HG03039 (cell line): ENCODE data around the gene AATF.

ENCODE experiments used
- ATAC-seq: cut with Tn5 transposase; IDR thresholded peaks from one replicate; pipeline ENCODE4 v1.9.1; 2021; ENCODE audit warnings: mild to moderate bottlenecking, moderate library complexity; ENCODE audit not compliant: unreplicated experiment

AATF gene

DNA sequence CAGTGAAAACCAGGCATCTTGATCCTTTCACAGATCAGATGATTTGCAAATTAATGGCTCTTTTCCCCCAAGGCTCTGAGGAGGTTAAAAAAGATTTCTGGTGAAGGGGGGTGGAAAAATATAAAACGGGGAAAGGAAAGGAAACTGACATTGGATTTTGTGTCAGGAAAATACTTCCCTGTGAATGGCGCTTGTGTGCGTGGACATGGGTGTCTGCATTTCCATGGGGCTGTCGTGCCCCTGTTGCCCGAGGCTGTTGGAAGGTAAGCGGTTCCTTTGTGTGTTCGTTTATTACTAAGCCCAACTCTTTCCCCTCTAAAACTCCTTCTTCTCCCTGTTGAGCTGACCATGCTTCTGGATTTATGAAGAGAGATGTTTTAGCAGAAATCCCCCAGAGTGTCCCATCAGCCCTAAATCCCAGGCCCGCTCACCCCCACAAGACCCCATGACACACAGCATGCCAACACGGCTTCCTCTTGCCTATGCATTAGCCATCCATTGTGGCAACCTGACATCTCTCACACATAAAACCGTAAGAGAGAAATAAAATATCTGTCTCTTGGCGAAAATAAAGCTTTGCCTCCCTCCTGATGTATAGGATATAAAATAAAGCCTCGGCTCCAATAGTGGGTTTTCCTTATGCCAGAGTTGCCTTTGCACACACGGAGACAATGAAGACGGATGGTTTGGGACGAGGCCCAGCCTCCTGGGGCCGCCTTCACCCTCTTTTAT is 18.7 kb upstream of the AATF start:
- ATAC-seq = no peak

DNA sequence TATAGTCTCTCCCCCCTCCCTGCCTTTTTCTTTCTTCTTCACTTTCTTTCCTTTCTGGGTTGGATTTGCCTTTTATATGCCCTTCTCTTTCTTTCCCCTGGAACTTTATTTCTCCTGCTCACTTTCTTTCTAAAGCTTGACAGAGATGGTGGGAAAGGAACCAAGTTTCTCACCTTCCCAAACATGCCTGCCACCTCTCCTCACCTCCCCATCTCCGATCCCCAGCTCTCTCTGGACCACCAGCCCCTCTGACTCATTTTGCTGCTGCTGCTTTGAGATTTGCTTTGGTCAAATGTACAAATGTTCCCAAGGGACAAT is 18.2 kb upstream of the AATF start:
- no peak for ATAC-seq

DNA sequence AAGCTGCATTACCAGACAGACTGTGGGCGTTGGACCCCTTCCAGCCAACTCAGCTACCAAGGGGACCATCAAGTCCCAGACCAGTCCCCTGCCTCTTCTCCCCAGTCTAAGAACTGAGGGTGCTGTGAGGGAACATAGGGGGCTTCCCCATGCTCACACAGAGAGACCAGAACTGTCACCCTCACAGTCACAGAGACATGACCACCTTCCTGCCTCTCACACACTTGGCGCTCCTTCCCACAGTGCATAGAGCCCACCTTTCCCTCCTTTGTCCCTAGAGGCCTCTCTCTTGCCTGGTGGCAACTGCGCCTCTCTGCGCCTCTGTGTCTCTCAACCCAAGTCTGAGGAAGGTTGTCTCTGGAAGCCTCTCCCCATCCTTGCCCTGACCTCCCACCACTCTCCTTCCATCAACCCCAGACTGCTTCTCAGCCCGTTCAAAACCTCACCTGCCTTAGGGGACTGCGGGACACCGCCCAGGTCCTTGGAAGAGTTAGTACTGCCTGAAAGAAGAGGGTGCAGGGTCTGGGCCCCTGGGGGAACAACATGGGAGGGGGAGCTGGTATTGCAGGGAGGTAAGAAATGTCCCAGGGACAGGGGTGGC is 17.6 kb upstream of the AATF start:
- ATAC-seq = no peak

DNA sequence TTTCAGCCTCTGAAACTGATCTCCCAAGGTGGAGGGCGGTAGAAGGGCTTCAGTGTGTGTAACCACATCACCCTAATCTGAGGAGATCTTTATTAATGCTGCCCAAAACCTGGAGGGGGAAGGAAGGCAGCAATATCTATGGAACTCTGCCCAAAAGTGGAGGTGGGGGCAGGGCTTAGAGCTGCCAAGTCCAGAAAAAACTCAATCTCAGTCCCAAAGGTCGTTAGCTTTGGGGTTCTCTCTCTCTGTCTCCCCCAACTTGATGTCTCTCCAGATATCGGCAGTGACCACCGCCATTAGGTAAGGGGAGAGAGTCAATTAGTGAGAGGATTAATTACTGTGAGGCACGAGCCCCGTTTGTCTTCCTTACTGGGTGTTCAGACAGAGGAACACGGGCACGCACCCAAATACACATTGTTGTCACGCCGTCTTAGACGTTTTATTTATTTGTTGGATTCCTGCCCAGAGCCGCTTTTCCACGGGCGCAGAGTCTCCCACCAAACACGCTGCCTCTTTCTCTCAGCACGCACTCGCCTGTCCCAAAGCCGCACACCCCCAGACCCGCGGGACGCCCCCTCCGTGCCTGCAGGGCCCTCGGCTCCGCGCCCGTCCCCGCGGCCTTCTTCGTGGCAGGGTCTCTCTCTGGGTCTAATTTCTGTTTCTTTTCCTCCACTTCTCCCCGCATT is 16.9 kb upstream of the AATF start:
- no peak for ATAC-seq

DNA sequence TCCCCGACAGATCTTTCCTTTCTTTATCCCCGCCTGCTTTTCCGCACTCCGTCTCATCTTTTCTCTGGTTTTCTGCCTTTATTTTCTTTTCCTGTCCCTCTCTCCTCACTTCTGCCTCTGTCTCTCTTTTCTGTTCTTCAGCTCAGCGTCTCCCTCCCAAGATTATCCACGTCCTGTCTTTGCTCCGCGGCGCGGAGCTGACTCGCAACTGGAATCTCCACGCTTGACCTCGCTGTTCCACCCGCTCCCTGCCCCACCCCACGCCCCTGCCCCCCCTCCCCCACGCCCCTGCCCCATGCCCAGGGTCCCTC is 16.4 kb upstream of the AATF start:
- ATAC-seq = no peak

DNA sequence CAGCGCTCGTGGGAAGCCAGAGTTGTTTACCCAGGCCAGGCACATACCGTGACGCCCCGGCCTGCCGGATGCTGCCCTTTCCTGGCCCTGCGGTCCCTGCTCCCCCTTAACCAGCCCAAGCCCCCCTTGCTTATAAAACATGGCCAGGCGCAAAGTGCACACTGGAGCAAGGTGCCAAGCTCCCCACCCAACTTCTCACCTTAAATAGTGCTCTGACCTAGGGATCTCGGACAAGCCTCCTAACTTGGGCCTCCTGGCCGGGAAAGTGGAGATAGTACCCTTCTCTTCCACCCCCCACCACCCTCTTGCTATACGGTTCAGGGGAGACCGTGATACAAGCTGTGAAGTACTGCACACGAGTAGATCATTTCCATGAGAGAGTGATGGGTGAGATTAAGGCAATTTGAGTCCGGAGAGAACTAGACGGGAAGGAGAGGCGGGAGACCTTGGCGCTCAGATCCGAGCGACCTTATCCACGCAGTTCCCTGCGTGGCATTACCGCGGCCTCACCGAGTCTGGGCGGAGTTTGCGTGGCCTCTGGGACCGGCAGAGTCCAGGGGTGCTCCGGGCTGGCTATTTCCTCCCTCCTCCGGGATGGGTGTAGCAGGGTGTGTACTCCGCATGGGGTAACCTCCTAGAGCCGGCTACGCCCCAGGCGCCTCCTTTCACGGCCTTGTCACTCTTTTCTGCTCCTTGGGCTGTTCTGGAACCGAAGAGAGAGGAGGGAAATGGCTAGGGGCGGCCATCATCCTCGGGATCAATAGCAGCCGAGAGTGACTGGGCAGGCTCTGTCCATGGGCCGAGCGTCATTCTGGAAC is 15.9 kb upstream of the AATF start:
- ATAC-seq = no peak

DNA sequence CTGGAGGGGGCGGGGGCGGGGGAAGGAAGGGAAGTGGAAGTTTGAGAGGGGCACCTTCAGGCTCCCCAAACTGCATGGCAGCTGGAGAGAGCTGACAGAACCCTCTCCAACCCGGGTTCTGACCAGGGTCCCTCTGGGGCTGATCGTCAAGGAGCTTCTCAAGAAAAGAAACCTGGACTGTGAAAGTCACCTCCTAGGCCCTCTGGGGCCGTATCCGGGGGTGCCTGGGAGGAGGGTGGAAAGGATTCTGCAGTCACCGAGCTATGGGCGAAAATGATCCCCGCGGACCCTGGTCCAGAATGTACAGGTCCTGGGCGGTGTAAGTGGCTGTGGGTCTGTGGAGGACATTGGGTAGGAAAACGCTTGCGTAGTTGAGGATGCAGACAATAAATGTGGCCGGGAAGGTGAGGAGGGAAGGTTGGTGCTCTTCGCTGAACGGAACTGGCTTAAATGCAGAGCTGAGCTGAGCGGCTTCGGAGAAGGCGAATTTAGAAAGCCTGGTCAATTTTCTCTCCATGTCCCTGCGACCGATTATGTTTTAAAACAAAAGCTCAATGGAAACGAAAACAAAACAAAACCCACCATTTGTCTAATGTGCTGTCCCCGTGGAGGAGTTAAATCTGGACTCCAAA is 15.1 kb upstream of the AATF start:
- no peak for ATAC-seq

DNA sequence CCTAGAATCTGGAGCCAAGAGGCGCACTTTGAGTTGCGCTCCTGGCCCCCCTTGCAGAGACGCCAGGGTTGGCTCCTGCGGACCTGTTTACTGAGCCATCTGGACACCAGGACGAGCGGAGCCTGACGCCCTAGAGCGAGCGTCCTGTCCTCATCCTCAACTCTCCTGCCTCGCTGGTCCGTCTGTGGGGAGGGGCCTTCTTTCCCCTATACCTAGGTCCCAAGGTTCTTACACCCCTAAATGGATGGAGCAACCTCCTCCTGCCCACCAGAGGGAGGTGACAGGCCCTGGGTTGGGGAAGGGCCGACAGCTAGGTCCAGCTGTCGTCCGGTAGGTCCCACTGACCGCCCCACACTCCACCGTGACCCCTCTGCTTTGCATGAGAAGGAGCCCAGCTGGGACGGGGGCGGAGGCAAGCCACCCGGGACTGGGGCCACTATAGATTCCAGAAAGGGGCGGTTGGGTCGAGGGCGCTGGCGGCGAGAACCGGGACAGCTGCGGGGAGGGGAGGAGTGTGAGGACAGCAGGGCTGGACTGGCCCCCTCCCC is 14.5 kb upstream of the AATF start:
- no peak for ATAC-seq

DNA sequence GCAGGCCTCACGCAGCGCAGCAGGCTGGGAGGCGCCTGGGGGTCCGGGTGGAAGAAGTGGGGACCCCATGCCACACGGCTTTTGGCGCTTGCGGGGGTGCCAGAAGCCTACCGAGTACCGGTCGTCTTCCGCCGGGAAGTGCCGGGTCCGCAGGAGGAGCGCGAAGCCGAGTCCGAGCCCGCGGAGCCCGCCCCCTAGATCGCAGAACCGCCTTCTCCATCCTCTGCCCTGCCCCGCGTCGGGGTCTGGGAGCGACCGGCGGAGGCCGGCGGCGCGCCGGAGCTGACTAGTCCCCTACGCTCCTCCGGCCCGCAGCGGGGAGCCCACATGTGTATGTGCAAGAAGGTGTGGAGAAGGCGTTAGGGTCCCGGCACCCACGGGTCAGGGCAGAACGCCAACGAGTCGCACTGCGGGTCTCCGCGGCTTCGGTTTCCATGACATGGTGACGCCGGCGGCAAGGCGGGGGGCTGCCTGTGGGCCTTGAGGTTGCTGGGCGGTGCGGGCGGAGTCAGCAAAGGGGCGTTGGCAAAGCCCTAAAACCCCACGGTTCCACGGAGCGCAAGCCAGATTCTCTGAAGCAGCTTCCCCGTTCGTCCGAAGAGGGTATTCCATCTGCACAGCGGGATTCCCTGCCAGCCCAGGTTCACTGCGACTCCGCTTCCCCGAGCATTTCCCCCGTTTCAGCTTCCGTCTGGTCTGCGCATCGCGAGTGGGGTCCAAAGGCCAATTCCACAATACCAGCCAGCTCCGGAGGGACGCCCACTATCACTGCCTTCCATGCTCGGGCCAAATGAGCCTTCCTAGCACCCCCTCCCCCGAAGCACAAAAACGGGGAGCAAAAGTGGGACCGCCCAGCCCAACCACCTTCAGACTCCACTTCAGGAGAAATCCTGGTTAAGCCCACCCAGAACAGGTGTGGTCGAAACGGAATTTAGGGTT is 13.8 kb upstream of the AATF start:
- no peak for ATAC-seq

DNA sequence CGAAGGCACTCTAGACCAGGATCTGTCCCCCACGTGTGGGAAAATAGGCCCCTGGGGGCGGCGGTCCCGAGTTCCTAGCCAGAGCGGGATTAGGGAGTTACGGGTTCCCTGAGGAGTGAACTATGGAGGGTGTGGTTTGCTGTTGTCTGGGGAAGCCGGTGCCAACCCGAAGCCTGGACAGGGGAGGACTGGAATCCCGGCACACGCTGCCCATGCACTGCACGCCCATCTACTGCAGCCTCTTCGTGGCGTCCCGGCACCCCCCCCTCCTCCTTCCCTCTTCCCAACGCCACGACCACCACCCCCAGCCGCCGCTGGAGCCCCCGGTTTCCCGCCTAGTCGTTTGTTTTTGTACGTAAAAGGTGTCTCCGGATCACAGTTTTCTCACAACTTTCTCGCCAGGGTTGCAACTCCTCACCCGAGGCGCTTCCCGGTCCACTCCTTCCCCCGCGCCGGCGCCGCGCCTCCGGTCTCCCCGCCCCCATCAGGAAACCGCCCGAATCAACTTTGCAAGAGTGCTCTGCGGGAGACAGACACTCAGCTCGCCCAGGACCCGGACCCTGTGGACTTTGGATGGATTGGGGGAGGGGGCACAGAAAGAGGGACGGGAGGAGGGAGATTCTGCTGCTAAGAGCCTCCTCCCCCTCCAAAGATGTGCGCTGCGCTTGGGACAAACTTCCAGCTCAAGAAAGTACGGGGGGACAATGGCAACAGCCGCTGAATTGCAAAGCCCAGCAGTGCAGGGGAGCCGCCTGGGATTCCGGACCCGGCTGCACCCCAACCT is 12.9 kb upstream of the AATF start:
- ATAC-seq = no peak

DNA sequence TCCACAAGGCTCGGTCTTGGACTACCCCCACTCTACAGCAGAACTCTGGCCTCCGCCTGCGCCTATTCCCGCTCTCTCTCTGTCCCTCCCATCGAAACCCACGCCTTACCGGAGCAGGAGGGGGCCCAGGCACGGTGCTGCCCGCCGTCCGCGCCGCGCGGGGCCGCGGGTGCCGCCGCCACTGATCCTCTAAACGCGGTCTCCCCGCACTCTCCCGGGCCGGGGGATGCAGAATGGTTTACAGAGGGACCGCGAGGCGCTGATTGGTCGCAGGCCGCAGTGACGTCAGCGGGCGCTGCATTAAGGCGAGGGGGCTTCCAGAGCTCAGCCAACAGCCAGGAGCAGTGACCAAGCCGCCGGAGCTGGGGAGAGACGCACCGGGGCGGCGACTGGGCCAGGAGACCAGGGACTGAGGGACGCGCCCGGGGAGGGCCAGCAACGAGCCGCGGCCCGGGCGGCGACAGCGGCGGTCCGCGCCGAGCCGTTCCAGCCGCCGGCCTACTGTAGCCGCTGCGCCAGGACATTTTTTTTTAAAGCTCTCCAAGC is 12.2 kb upstream of the AATF start:
- no peak for ATAC-seq

DNA sequence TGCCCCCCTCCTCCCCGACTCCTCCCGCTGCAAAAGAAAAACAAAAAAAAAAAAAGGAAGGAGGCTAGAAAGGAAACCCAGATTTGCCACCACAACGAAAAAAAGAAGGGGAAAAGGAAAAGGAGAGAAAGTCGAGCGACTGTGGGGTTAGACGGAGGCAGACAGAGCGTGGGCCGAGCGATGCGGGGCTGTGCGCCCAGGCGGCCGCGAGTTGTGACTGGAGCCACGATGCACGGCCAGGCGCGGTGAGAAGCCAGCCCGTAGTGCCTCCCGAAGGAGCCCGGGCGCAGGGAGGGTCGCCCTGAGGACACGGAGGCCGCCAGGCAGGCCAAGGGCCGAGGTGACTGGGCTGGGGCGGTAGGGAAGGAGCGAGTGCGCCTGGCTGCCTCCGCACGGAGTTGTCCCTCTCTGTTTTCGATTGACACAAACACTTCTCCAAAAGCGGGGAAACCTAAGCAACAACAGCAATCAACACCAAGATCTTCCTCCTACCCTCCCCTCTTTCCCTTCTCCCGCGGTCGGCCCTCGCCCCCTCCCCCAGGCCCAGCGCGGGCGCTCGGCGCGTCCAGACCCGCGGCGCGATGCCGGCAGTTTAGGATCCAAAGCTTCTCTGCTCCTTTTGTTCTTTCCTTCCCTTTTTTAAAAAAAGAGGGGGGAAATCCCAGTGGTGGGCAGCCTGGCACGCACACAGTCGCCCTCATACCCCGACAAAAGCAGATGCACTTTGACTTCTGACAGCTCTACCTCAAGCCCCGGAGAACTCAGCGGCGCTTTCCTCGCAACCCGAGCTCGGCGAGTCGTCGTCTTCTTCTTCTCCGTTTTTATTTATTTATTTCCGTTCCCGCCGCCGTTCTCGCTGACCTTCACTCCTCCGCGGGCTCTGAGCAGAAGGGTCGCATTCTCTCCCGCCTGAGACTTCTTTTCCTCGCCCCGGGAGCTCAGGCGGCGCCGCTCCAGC is 11.5 kb upstream of the AATF start, which contains the start of gene LHX1:
Gene LHX1, plus strand, starts transcription at position 475 of the 958 bp plus-strand sequence. CDS start 723 bp downstream, outside the sequence.
- ATAC-seq = no peak

DNA sequence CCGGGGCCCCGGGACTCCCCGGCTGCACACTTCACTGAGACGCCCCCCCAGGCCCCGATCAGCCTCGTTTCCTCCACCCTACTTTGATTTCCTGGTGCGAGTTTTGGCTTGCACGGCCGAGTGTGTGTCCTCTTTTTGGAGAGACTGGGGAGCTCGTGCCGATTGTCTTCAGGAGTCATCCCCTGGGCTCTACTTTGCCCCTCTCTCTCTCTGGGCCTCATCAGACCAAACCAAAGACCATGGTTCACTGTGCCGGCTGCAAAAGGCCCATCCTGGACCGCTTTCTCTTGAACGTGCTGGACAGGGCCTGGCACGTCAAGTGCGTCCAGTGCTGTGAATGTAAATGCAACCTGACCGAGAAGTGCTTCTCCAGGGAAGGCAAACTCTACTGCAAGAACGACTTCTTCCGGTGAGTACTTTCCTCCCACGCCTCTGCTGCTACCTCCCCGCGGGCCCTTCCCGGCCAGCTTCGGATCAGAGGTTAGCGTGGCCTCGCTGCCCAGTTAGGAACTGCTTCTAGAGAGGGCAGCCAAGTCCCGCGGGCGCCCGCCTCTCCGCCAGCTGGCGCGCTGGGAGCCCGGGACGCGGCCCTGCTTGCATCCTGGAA is 10.7 kb upstream of the AATF start:
- no peak for ATAC-seq

DNA sequence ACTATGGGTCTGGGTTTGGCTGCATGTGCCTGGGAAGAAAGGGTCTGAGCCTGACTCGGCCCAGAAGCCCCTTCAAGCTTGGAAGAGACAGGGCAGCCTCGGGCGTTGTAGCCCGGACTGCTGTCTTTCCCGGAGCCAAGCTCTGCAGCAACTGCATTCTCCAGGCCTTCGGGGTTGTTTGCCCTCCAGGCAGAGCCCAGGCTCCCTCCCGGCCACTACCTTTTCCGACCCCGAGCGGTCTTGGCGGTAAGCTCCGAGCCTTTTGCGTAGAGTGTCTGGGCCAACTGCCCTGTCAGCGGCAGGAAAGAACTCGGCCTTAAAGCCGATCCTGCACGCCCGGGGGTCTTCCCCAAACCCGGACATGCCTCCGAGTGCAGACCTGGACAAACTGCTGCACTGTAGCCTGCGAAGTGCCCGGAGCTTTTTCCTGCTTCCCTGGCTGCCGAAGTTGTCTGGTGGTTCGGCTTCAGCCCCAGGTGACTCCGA is 10.1 kb upstream of the AATF start:
- ATAC-seq = no peak

DNA sequence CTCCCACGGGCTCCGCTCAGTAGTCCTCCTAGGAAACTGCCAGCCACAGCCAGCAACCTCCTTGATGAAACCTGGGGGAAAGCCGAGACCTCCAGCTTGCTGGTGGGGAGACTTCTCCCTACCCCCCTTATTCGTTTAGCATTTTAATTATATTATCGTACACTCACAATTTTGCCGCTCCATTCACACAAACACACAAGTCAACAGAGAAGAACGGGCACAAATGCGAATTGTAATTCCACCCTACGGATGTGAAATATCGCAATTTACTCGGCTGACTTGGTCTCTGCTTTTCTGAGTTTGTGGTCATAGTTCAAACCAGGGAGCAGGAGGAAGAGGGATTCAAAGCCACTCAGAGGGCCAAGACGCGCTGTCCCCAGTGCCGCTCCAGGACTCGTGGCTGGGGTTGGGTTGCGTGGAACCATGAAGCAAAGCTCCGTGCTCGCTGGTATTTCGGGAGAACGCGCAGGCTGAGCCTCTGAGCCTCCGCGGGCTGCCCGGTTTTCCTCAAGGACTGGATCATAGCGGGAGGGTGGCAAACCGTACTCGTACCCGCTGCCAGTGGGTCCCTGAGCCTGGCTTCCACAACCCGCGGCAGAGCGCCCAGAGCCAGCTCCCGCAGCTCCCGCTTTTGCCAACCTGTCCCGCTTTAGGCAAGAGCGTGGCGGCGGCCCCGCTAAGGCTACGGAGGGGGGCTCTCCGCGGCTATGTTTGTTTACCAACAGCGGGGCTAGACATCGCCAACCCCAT is 9.5 kb upstream of the AATF start:
- no peak for ATAC-seq

DNA sequence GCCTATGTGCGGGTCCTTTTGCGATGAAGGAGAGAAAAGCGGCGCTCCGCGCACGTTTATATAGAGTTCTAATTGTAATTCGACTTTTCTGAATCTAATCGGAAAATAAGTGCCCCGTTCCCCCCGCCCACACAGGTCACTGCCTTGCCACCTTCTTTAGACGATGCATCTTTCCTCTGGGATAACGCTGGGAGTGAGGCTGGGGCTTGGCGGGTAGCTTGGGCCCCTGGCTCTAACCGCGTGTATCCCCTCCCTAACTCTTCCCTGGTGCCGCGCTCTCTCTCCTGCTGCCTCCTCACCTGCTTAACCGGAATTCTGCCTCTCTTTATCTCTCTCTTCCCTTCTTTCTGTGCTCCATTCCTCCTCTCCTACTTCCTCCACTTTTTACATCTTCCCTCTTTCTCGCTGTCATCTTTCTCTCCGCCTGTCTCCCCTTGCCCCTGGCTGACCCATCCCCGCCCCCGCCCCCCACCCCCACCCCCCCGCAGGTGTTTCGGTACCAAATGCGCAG is 8.9 kb upstream of the AATF start:
- ATAC-seq = no peak
